Osteocyte (in vitro differentiated cells): ENCODE results near the gene IGFALS. TPM values are rescaled to one million over a fixed set of nuclear protein-coding genes. Genes with fewer than 3 reads are reported as not detected.

Experiments
- DNase-seq: peaks from one replicate; pipeline ENCODE4 v3.0.0; 2021; ENCODE audit warnings: mixed read lengths; ENCODE audit not compliant: unreplicated experiment; ENCODE audit errors: extremely low spot score
- H3K27ac Mint-ChIP-seq: one replicate; pipeline ENCODE4 v1.8.0; 2021; ENCODE audit warnings: mild to moderate bottlenecking, mixed read lengths; ENCODE audit not compliant: unreplicated experiment
- H3K27me3 Mint-ChIP-seq: one replicate; pipeline ENCODE4 v1.8.0; 2021; ENCODE audit warnings: mixed read lengths; ENCODE audit not compliant: unreplicated experiment
- H3K36me3 Mint-ChIP-seq: one replicate; pipeline ENCODE4 v1.8.0; 2021; ENCODE audit warnings: mixed read lengths; ENCODE audit not compliant: unreplicated experiment
- H3K4me1 Mint-ChIP-seq: one replicate; pipeline ENCODE4 v1.8.0; 2021; ENCODE audit warnings: mixed read lengths; ENCODE audit not compliant: unreplicated experiment
- H3K4me3 Mint-ChIP-seq: one replicate; pipeline ENCODE4 v1.8.0; 2021; ENCODE audit warnings: mild to moderate bottlenecking, moderate library complexity, mixed read lengths; ENCODE audit not compliant: unreplicated experiment
- H3K9me3 Mint-ChIP-seq: one replicate; pipeline ENCODE4 v1.8.0; 2021; ENCODE audit warnings: mixed read lengths; ENCODE audit not compliant: unreplicated experiment
- total RNA-seq: library from RNA; stranded (reverse); gene quantifications from 2 replicates; pipeline ENCODE4 v1.2.1, GENCODE V29; 2021
- TF ChIP-seq, protein P1 (sequence below): fragments of 200-600 bp; sonication (generic); IDR thresholded peaks from 2 replicates; pipeline ENCODE4 v1.5.0; 2021; ENCODE audit warnings: antibody characterized with exemption, mild to moderate bottlenecking, moderate library complexity

The IGFALS gene
- total RNA-seq, 1 donor from 2014 or later: 0.43 TPM

DNA sequence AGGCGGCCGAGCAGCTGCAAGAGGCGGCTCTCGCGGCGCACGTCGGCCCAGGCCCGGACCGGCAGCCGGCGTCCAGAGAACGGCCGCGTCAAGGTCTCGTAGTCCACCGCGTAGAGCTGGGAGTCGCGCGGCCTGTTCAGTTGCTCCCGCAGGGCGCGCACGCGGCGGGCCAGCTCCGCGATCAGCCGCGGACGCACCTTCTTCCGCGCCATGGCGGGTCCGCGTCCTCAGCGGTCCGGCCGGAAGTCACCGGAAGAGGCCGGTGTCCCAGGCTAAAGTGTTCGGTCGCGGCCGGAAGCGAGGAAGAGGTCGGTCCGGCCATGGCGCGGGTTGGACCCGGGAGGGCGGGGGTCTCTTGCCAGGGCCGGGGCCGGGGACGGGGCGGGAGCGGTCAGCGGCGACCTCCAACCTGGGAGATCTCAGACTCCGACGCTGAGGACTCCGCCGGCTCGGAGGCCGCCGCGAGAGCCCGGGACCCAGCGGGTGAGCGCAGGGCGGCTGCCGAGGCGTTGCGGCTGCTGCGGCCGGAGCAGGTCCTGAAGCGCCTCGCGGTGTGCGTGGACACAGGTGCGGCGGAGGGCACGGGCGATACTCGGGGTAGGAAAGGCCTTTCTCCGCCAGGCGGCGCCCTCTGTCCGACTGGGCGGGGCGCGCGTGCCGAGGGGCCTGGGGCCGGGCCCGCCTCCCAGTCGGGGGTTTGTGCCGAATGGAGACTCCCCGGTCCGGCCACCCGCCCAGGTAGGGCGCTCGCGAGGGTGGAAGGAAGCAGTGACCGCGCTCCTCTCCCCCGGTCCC, 20.4 kb downstream of the IGFALS start, which contains the start of gene MRPS34:
TSS of gene MRPS34 (minus strand) at position 227 of the 795 bp plus-strand sequence. CDS start at position 212, 15 bp downstream.
- peak; percentile 94 for DNase-seq
- TF ChIP-seq, protein P1, sequence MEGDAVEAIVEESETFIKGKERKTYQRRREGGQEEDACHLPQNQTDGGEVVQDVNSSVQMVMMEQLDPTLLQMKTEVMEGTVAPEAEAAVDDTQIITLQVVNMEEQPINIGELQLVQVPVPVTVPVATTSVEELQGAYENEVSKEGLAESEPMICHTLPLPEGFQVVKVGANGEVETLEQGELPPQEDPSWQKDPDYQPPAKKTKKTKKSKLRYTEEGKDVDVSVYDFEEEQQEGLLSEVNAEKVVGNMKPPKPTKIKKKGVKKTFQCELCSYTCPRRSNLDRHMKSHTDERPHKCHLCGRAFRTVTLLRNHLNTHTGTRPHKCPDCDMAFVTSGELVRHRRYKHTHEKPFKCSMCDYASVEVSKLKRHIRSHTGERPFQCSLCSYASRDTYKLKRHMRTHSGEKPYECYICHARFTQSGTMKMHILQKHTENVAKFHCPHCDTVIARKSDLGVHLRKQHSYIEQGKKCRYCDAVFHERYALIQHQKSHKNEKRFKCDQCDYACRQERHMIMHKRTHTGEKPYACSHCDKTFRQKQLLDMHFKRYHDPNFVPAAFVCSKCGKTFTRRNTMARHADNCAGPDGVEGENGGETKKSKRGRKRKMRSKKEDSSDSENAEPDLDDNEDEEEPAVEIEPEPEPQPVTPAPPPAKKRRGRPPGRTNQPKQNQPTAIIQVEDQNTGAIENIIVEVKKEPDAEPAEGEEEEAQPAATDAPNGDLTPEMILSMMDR: peak; percentile 95
- Mint-ChIP-seq H3K4me3 (peak within 1 kb of the TSS; percentile 91), H3K36me3 (peaks cover 2% of the 10 kb centered on the region), H3K27ac (peak within 1 kb of the TSS; percentile 83), H3K27me3 (no peaks in the 10 kb centered on the region), H3K4me1 (peaks cover 20% of the 10 kb centered on the region), H3K9me3 (no peaks in the 10 kb centered on the region)

DNA sequence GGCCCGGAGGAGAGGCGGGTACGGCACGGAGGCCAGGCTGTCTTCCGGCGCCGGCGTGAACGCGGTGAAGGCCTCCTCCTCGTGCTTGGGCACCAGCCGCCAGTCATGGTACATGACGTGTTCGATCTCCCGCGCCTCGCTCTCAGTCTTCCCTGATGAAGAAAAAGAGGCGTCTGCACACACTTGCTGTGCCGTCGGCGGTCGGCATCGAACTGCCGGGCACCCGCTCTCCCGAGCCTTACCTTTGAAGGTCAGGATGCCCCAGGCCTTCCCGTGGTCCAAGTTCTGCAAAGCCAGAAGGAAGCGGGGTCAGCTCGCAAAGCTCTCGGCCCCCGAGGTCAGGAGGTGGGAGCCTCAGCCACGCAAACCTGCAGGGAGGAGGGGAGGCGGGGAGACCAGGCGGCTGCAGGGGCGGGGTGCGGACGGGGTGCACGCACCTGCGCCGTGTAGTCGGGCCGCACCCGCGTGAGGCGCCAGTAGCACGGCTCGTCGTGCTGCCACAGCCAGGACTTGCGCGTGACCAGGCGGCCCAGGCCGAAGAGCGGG, 21.1 kb downstream of the IGFALS start, which contains the start of gene EME2:
TSS of gene EME2 (plus strand) at position 449 of the 546 bp plus-strand sequence. CDS start 418 bp downstream, outside the sequence.
- no peak for DNase-seq
- Mint-ChIP-seq H3K9me3 (no peaks in the 10 kb centered on the region), H3K36me3 (peaks cover 5% of the 10 kb centered on the region)

DNA sequence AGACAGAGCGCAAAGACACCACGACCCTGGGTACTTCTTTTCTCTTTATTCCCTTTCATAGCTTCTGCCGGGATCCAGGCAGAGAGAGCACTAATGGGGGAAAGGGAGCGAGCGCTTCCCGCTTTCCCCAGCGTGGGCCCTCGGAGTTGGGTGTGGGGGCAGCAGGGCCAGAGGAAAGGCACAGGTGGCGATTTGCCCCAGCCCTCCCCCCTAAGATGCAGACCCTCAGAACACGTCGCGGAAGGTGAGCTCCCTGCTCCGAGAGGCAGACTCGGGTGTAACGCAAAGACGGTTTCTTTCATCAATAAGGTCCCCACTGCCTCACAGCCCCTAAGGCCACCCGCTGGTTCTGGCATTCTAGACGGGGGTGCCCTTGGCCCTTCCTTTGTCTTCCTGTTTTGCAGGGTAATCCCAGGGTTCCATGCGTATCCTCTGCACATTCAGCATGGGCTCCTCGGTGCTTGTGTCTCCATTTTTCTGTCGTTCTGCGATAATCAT, 21.6 kb downstream of the IGFALS start:
- Mint-ChIP-seq H3K27ac (peak overlapping the region; percentile 83), H3K4me1 (peaks cover 20% of the 10 kb centered on the region), H3K4me3 (peak overlapping the region; percentile 91), H3K27me3 (no peaks in the 10 kb centered on the region), H3K36me3 (peaks cover 5% of the 10 kb centered on the region), H3K9me3 (no peaks in the 10 kb centered on the region)
- DNase-seq: no peak
- TF ChIP-seq, protein P1: no peak

More for the DNA sequence above, 21.1 kb downstream of the IGFALS start, which contains the start of gene EME2:
- Mint-ChIP-seq H3K4me1 (peaks cover 20% of the 10 kb centered on the region), H3K4me3 (peak within 1 kb of the TSS; percentile 91), H3K27me3 (no peaks in the 10 kb centered on the region), H3K27ac (peak within 1 kb of the TSS; percentile 83)
- TF ChIP-seq, protein P1: no peak

DNA sequence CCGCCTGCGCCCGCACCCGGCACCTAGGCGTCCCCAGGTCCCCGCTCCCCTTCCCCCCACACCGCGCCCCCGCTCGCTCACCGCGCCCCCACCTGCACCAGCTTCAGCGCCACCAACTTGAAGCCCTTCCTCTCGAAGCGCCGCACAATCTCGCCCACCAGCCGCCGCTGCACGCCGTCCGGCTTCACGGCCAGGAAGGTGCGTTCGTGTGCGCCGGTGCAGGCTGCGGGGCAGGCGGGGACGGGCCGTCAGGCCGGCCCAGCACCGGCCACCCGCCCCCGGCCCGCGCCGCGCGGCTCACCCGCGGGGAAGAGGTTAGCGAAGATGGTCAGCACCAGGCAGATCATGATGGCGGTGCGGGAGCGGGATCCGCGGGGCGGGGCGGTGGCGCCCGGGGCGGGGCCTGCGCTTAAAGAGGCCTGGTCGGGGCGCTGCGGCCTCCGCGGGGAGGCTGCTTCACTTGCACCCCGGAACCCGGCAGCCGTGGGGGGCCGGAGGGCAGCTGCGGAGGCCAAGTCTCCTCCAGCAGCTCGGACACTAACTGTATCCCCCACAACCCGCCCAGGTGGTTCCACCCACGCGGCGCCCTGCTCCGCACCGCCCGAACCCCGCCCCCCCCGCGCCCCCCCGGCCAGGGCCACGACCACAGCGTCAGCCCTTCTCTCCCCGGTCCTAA, 22.2 kb downstream of the IGFALS start, which contains the start of gene NME3:
TSS of gene NME3 (minus strand) at position 356 of the 676 bp plus-strand sequence. CDS start at position 347, 9 bp downstream.
- H3K36me3 Mint-ChIP-seq: peaks cover 5% of the 10 kb centered on the region
- H3K27ac Mint-ChIP-seq: peak within 1 kb of the TSS; percentile 83
- H3K4me1 Mint-ChIP-seq: peaks cover 20% of the 10 kb centered on the region
- H3K27me3 Mint-ChIP-seq: no peaks in the 10 kb centered on the region
- no peak for DNase-seq
- H3K4me3 Mint-ChIP-seq: peak within 1 kb of the TSS; percentile 91
- TF ChIP-seq, protein P1: no peak
- no peaks in the 10 kb centered on the region for H3K9me3 Mint-ChIP-seq
